Liver (tissue), 3 donors: ENCODE data around the gene NTN1.

ENCODE experiments used
- CTCF ChIP-seq: fragments of 150-350 bp; IDR thresholded peaks from 2 replicates; pipeline ENCODE4 v1.5.1; 2017; ENCODE audit warnings: improper control_type of control experiment, low read depth, low read length; ENCODE audit not compliant: missing input control
- EGR1 ChIP-seq, 2 donors: IDR thresholded peaks; 2 replicates each; pipeline ENCODE4 v1.6.1; 2016 to 2018; ENCODE audit warnings: antibody characterized with exemption in 2 of 2, low read depth in 2 of 2
- GABPA ChIP-seq, 2 donors: IDR thresholded peaks in 1 of 2; conservative IDR thresholded peaks in 1 of 2; 2 replicates each; pipeline ENCODE4 v1.6.1; 2016; ENCODE audit warnings: antibody characterized with exemption in 2 of 2, mild to moderate bottlenecking in 1 of 2, moderate library complexity in 1 of 2
- JUND ChIP-seq, 2 donors: IDR thresholded peaks; 2 replicates each; pipeline ENCODE4 v1.6.1; 2016; ENCODE audit warnings: antibody characterized with exemption in 2 of 2
- MAX ChIP-seq: IDR thresholded peaks from 2 replicates; pipeline ENCODE4 v1.6.1; 2016; ENCODE audit warnings: antibody characterized with exemption
- RAD21 ChIP-seq, 2 donors: IDR thresholded peaks; 2 replicates each; pipeline ENCODE4 v1.6.1; 2016; ENCODE audit warnings: antibody characterized with exemption in 2 of 2, mild to moderate bottlenecking in 2 of 2
- REST ChIP-seq: IDR thresholded peaks from 2 replicates; pipeline ENCODE4 v1.6.1; 2016; ENCODE audit warnings: antibody characterized with exemption, mild to moderate bottlenecking
- SP1 ChIP-seq: IDR thresholded peaks from 2 replicates; pipeline ENCODE4 v1.6.1; 2018; ENCODE audit warnings: antibody characterized with exemption, mild to moderate bottlenecking
- YY1 ChIP-seq: IDR thresholded peaks from 2 replicates; pipeline ENCODE4 v1.6.1; 2016; ENCODE audit warnings: antibody characterized with exemption, mild to moderate bottlenecking
- TF ChIP-seq, protein P1 (sequence below): IDR thresholded peaks from 2 replicates; pipeline ENCODE4 v1.6.1; 2016; ENCODE audit warnings: antibody characterized with exemption
- donor health status: healthy.
- donor health status: healthy.

DNA sequence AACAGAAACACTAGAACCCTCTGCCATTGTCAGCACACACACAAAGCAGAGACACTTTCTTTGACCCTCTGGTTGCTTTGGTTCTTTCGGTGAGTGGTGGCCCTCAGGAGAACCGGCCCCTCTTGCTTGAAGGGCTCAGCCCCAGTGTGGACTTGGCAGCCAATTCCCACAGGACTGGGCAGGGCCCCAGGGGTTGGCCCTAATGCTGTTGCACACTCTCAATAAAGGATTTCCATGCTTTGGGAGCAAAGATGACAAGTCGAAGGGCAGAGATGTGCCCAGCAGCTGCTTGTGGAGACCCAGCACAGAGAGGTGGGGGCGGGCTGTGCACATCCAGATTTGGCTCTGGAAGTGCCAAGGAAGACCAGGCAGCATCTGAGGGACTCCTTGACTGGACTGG, 149.0 kb downstream of the NTN1 start:
- TF ChIP-seq CTCF, result no peak
- TF ChIP-seq, protein P1, sequence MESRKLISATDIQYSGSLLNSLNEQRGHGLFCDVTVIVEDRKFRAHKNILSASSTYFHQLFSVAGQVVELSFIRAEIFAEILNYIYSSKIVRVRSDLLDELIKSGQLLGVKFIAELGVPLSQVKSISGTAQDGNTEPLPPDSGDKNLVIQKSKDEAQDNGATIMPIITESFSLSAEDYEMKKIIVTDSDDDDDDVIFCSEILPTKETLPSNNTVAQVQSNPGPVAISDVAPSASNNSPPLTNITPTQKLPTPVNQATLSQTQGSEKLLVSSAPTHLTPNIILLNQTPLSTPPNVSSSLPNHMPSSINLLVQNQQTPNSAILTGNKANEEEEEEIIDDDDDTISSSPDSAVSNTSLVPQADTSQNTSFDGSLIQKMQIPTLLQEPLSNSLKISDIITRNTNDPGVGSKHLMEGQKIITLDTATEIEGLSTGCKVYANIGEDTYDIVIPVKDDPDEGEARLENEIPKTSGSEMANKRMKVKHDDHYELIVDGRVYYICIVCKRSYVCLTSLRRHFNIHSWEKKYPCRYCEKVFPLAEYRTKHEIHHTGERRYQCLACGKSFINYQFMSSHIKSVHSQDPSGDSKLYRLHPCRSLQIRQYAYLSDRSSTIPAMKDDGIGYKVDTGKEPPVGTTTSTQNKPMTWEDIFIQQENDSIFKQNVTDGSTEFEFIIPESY, result no peak
- no peak for TF ChIP-seq MAX
- no peak for TF ChIP-seq JUND (IDR thresholded peaks at IDR 0.05)
- TF ChIP-seq SP1, result no peak
- TF ChIP-seq EGR1 (IDR thresholded peaks at IDR 0.05; ENCODE audit: low read depth in 2 of 2), result no peak
- no peak for TF ChIP-seq GABPA (IDR thresholded peaks at IDR 0.05 in 1 of 2, conservative IDR thresholded peaks at IDR 0.05 in 1 of 2)
- no peak for TF ChIP-seq YY1
- no peak for TF ChIP-seq REST
- no peak for TF ChIP-seq RAD21 (IDR thresholded peaks at IDR 0.05)
